AG04450 (cell line): ENCODE measurements around the gene APH1B. TPM values are rescaled to one million over a fixed set of nuclear protein-coding genes. Genes with fewer than 3 reads are reported as not detected.
"Not testable (repeated sequence)": the region's sequence is repeated elsewhere in the genome, so short reads cannot be mapped to it uniquely, and the experiment has no call there.

Source experiments
- CTCF ChIA-PET: fragments of 300-600, 350-600 bp; formaldehyde crosslinking; extraction: SDS; loops from one replicate; lab custom pipeline; 2022; ENCODE audit warnings: antibody characterized with exemption, inconsistent platforms; lab: Charles Lee
- POLR2A ChIA-PET: fragments of 350-600 bp; formaldehyde crosslinking; extraction: SDS; loops from one replicate; lab custom pipeline; 2021; ENCODE audit warnings: antibody characterized with exemption, inconsistent platforms; lab: Yijun Ruan, JAX
- DNase-seq: peaks from one replicate; pipeline ENCODE4 v3.0.0-alpha.2; 2011; ENCODE audit warnings: low read depth, low spot score
- H3K27ac ChIP-seq: one replicate; pipeline ENCODE4 v1.5.1; 2012; ENCODE audit warnings: low read depth, low read length, control low read depth
- H3K27me3 ChIP-seq: one replicate; pipeline ENCODE4 v1.6.0; 2012; ENCODE audit warnings: low read length; ENCODE audit not compliant: control insufficient read depth, insufficient read depth
- H3K4me3 ChIP-seq: 2 replicates; pipeline ENCODE4 v1.5.1; 2011; ENCODE audit warnings: mild to moderate bottlenecking, low read depth, low read length, control low read depth
- H3K9me3 ChIP-seq: 2 replicates; pipeline ENCODE4 v1.5.1; 2012; ENCODE audit warnings: low read length; ENCODE audit not compliant: control insufficient read depth, insufficient read depth
- CTCF ChIP-seq: IDR thresholded peaks from 2 replicates; pipeline ENCODE4 v1.5.1; 2011; ENCODE audit warnings: low read depth, low read length, control low read depth, inconsistent platforms
- polyA plus RNA-seq: library from polyadenylated mRNA; depleted of rRNA; stranded (reverse); fragments of >200 nt; gene quantifications from 2 replicates; pipeline ENCODE4 v1.2.3, GENCODE V29; 2011

Gene APH1B
- polyA plus RNA-seq, 1 experiment = 17.9 TPM

- CTCF ChIA-PET = no interaction called here
- no peaks in the 10 kb centered on the region for H3K27me3 ChIP-seq
- DNase-seq = no peak
- H3K27ac ChIP-seq = no peak overlapping the region
- H3K9me3 ChIP-seq = no peaks in the 10 kb centered on the region
- no peak for TF ChIP-seq CTCF
- POLR2A ChIA-PET = no interaction called here
- H3K4me3 ChIP-seq = no peak overlapping the region
These were observed 36.4 kb downstream of the APH1B start for GRCh38 chr15:63313825-63314224.

- ChIA-PET CTCF (no interaction called here), POLR2A (no interaction called here)
- no peaks in the 10 kb centered on the region for H3K9me3 ChIP-seq
- no peak overlapping the region for H3K27ac ChIP-seq
- H3K4me3 ChIP-seq = no peak overlapping the region
- H3K27me3 ChIP-seq = no peaks in the 10 kb centered on the region
- no peak for TF ChIP-seq CTCF
- DNase-seq = no peak
These were observed 37.0 kb downstream of the APH1B start for GRCh38 chr15:63314409-63314808.

- H3K27ac ChIP-seq = no peak overlapping the region
- H3K27me3 ChIP-seq = no peaks in the 10 kb centered on the region
- peaks cover 4% of the 10 kb centered on the region; the same call in 1 of the 2 replicates for H3K9me3 ChIP-seq
- TF ChIP-seq CTCF = no peak
- DNase-seq = no peak
- POLR2A ChIA-PET = no interaction called here
- H3K4me3 ChIP-seq = no peak overlapping the region
- CTCF ChIA-PET = interaction anchor here (0.7 kb wide), 1 partner anchor 16 kb away, joined by 3 read pairs; no protein-coding TSS in a partner anchor
These were observed 40.9 kb downstream of the APH1B start for GRCh38 chr15:63318344-63318743.

GRCh38 chr15:63319065-63319464 lies 41.7 kb downstream of the APH1B start:
- TF ChIP-seq CTCF = no peak
- ChIA-PET POLR2A (interaction anchor here (0.5 kb wide), 1 partner anchor 72 kb away, joined by 4 read pairs; no protein-coding TSS in a partner anchor), CTCF (no interaction called here)
- Histone ChIP-seq H3K27ac (no peak overlapping the region), H3K4me3 (no peak overlapping the region), H3K27me3 (no peaks in the 10 kb centered on the region), H3K9me3 (peaks cover 4% of the 10 kb centered on the region; the same call in 1 of the 2 replicates)
- DNase-seq = no peak

- H3K9me3 ChIP-seq, H3K27me3 ChIP-seq, DNase-seq, CTCF ChIA-PET, H3K27ac ChIP-seq, H3K4me3 ChIP-seq: not testable (repeated sequence)
- POLR2A ChIA-PET = interaction anchor here (0.6 kb wide), 1 partner anchor 54 kb away, joined by 3 read pairs; no protein-coding TSS in a partner anchor
These were observed 43.0 kb downstream of the APH1B start for GRCh38 chr15:63320446-63320845.

GRCh38 chr15:63320981-63321380 lies 43.6 kb downstream of the APH1B start:
- H3K4me3 ChIP-seq, H3K27me3 ChIP-seq, H3K27ac ChIP-seq, DNase-seq, POLR2A ChIA-PET, H3K9me3 ChIP-seq, CTCF ChIA-PET: not testable (repeated sequence)
